Stimulated activated CD4-positive, alpha-beta T cell treated with anti-CD3 and anti-CD28 coated beads, Interleukin-4, amount 100 ng/mL, for 48 hours (primary cell): ENCODE measurements around the gene CES3.

Experiments used
- DNase-seq, 2 donors: peaks; one replicate each; pipeline ENCODE4 v3.0.0-alpha.2; 2020; ENCODE audit warnings: low read depth in 2 of 2

The CES3 gene

DNA sequence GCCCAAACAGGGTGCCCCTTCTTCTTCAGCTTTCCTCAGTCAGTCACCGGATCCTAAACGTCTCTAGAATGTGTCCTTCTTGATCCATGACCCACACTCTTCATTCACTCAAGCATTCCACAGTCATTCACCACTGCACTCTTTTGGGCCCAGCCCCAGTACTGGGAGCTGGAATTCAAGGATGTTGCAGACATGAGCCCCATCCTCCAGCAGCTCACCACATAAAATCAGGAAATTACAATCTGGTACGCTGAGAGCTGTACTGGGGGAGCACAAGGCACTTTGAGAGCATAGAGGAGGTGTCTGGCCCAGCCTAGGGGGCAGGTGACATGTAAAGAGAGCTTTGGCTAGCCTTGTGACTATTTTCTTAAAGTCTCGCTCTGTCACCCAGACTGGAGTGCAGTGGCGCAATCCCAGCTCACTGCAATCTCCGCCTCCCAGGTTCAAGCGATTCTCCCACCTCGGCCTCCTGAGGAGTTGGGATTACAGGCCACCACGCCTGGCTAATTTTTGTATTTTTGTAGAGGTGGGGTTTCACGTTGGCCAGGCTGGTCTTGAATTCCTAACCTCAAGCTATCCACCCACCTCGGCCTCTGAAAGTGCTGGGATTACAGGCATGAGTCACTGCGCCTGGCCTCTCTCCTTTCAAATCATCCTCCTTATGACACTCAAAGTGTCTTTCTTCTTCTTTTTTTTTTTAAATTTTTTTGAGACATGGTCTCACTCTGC is 46.0 kb downstream of the CES3 start:
- no peak for DNase-seq

DNA sequence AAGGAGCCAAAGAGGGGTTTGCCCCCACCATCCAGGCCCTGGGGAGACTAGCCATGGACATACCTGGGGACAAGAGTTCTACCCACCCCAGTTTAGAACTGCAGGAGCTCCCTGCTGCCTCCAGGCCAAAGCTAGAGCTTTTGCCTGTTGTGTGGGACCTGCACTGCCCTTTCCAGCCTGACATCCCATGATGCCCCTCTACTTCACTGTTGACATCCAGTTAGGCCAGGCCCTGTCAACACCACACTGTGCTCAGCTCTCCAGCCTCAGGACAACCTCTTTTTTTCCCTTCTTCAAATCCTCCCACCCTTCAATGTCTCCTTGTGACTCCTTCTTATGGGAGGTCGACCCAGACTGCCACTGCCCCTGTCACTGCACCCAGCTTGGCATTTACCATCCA is 48.1 kb downstream of the CES3 start:
- DNase-seq = no peak

DNA sequence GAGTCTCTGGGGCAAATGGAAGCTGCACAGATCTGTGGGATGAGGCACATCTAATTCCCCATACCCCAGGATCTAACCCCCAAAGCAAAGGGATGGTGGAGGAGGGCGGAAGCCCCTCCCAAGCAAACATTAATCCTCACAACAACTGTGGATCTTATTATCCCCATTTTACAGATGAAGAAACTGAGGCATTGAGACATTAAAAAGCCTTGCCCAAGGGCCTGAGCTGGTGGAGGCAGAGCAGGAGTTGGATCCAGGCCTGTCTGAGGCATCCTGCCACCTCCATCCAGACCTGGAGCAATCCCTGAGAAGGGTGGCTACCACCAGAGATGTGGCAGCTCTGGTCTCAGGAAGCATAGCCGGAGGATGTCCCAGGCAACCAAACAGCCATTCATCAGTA is 50.2 kb downstream of the CES3 start:
- no peak for DNase-seq

DNA sequence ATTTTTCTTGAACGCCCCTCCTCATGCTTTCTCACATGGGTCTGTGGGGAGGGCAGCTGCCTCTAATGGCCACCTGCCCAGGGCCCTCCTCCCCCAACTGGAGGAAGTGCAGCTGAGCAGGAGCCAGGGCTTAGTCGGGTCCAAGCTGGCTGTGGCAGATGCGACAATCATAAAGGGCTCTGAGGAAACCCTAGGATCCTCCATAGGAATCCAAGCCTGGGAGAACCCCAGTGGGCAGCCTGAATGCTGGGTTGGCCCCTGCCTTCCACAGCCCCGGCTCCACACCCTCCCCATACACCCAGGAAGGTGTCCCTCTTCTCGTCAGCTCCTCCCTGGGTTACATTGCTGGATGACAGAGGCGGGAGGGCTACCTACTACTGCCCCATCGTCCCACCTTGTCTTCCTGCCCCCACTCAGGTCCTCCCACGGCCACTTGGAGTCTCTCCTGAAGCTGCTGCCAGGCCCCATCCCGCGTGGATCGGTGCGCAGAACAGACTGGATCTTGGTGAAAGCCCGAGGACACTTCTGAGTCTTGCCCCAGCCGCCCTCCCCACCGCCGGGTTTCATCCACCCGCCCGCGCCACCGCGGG is 52.3 kb downstream of the CES3 start:
- DNase-seq = no peak

DNA sequence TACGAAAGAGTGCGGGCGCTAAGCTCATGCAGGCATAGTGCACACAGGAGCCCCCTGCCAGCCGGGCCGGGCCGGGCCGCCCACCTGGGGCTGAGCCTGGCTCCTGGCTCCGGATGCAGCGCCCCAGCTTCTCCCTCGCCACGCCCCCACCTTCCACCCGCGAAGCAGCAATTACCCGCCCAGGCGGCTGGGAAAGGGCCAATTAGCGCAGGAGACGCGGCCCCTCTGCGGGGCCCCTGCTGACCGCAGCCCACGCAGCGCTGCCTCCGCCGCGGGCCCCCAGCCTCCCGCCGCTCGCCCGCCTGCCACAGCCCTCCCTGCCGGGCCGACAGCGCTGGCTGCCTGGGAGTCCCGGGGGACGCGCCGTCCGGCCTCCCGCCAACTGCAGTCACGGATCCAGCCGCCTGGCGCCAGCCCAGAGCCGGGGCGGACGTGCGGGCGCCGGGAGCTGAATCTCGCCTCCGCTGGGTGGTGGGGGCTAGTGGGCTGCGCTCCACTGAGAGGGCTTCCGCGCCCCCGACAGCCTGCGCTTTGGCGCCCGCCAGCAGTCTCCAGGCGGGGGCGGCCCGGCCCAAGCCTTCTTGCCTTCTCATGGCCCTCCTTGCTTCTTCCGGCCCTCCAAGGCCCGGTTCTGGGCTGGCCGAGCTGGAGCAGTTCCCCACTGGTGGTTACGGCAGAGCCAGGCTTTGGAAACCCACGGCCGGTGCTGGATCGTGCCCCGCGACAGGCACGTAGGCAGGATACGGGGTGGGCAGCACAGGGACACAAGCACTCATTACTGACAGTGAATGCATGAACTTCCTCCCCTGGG is 53.0 kb downstream of the CES3 start:
- DNase-seq = peak; percentile 77 to 82

DNA sequence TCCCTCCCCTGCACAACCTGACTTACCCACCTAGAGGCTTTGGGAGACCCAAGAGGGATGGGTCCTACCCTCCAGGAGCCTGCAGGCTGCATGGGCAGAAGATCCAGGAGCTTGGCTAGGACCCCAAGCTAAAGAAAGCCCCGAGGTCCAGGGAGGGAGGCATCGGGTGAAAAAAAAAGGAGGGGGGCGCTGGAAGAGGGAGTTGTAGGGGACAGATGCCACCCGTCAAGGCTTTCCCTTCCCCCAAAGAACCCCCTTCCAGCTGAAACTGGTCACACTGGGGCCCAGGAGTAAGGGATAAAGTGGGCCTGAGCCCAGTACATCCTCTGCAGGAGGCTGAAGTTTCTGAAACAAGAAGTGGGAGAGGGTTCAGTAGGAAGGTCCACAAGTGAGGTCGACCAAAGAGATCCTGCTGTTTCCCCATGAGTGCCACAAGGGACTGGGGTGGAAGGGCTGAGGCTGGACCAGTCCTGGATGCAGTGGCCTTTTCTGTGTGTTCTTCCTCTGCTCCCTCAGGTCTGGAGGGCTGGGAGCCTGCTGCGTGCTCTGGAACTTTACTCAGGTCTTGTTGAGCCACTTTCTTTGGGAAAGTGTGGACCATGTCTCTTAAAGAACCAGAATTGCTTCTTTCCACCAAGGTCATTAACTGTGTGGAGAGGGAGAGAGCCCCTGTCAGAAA is 53.7 kb downstream of the CES3 start:
- no peak for DNase-seq

DNA sequence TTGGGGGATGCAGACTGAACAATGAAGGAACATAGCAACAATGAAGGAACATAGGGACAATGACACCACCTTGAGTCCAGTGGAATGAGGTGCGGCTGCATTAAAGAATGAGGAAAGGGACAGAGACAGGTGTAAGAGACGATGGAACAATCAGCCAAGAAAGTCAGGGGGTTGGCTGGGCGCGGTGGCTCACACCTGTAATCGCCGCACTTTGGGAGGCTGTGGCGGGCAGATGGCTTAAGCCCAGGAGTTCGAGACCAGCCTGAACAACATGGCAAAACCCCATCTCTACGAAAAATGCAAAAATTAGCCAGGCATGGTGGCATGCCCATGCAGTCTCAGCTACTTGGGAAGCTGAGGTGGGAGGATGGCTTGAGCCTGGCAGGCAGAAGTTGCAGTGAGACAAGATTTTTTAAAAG is 54.3 kb downstream of the CES3 start:
- no peak for DNase-seq

DNA sequence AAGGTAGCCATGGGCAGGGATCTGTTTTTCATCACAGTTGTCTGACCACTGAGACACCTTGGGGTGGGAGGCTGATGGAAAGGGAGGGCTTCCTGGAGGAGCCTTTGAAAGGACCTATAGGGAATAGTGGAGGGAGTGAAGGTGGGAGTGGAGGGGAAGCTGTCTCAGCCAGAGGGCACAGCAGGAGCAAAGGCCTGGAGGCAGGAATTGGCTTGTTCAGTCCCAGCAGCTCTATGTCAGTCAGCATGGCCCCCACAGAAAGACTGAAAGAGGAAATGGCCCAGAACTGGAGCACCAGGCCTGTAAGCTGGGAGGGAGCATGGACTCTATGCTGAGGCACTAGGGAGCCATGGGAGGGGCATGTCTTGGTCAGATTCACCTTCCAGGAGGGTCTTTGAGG is 55.1 kb downstream of the CES3 start:
- no peak for DNase-seq

DNA sequence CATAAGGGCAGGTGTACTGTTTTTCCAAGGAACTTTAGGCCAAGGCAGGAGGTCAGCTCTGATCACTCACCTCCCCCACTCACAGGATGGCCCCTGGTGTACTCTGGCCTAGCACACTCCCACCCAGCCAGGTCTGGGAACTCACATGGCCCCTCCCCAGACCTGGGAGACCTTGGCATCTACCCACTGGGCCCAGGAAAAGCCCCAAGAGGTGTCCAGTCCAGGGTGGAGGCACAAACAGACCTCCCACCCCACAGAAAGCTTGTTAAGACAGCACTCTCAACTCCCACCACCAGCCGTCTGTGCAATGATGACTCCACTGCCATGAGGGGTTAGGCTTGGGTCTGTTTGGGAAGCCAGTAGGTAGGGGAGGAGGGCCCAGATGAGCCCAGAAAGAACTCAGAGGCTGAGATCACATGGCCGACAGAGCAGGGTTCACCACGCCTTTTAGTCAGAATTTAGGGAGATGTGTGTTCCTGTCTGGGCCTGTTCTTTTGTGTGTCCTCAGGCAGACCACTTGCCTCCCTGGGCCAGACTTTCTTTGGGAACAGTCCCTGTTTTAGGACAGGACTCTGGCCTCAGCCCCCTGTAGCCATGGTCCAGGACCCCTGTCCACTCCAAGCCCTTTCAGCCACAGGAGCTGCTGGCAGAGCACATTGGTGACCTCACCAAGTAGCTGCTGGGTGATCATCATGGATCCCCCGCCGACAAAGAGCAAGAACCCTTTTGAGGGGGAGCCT is 55.8 kb downstream of the CES3 start:
- DNase-seq = no peak

DNA sequence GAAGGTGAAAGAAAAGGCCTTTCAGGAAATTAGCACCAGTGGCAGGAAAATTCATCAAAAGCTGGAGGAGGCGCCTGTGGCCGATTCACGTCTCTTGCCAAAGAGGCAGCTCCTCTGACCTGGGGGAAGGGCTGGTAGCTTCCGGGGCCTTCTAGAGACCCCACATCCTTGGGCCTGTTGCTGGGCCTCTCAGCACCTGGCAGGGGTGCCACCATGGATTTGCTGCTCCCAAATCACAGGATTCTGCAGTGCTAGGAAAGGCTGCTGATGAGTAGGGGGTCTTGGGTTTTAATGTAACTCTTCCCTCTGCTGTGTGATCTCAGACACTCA is 56.3 kb downstream of the CES3 start:
- DNase-seq = no peak

DNA sequence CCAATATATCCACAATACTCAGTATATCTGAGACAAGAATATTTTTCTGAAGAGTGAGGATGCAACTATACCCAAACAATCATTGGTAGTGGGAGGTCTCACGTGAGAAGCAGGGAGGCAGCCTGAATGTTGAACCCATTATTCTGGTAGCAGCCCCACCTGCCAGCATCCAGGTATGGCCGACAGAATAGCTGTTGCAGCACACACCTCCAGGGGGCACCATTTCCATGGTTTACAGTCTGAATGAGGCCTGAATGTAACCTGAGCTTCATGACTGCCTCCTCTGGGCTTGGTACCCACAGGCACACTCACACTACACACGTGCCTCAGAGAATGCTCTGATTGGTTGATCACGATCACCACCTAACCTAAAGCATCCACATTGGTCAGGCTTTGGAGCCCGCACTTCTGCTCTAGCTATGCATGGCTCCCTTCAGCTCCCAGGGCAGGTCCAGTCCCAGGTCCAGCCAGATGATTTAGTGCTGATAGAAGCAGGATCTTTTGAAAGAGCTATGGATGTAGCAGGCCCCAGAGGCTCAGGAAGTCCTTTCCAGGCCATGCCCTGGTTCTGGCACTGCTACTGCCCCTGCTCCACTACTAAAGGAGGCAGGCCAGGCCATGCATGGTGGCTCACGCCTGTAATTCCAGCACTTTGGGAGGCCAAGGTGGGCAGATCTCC is 56.9 kb downstream of the CES3 start:
- DNase-seq = peak; percentile 87 to 90

DNA sequence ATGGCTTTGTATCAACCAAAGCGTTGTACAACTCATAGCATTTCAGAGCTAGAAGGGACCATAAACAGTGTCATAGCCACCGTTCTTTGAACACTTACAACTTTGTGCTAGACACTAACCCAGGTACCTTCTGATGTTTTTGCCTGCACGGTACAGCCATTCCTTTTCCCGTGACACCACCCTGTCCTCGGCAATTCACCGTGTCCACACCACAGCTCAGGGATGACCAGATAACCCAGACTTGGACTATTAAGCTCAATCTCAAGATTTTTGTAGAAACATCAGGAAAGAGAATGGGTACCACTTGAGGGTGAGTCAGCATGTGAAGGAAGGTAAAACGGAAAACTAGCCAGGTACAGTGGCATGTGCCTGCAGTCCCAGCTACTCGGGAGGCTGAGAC is 58.1 kb downstream of the CES3 start:
- DNase-seq = no peak

DNA sequence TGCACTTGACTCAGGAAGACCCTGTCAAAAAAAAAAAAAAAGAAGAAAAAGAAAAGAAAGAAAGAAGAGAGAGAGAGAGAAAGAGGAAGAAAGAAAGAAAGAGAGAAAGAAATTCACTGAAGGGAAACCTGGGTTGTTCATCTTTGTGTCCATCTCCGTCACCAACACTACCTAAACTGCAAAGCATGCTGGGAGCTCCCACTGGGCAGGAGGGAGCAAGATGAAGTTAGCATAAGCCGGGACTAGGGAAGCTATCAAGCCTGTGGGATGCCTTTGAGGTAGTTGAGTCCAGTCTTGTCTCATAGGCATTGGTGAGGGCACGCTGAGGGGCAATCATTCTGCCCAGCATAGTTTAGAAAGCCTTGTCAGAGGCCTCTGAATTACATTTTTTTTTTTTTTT is 60.3 kb downstream of the CES3 start:
- DNase-seq = no peak

DNA sequence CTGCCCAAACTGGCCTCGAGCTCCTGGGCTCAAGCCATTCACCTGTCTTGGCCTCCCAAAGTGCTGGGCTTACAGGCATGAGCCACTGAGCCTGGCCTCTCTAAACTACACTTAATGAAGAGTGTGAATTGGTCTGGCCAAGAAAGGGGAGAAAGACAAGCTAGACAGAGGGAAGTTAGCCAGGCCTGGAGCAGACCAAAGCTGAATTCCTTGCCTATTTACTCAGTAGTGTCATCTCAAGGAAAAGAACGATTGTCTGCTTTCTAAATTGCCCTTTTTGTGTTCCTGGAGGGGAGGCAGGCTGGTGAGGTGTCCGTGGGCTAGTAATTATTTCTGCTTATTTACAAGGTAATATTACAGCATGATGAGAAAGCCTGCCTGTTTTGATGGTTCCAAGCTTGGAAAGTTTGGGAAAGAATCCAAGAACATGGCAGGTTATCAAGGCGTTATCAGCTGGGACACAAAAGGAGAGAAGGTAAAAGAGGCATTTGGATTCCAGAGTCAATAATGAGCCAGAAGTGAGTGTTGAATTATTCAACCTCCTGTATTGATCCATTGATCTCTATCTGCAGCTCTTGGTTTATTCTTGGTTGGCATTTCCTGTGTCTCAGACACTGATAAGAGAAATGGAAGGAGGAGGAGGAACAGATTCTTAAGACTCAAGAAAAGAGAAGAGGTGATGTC is 61.6 kb downstream of the CES3 start:
- no peak for DNase-seq

DNA sequence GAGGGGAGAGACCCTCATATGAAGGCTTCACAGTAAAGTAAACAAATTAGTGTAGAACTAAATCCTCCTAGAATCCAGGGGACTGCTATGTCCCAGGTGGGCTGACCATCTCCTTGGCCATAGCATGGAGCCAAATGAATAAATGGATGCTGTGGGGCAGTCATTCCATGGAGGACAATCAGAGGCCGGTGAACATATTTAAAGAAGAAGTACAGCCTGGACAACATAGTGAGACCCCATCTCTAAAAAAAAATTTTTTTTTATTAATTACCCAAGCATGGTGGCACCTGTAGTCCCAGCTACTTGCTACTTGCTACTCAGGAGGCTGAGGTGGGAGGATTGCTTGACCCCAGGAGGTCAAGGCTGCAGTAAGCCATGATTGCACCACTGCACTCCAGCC is 62.6 kb downstream of the CES3 start:
- DNase-seq = no peak
